ENCODE data around the gene RTP5. TPM values are rescaled to one million over a fixed set of nuclear protein-coding genes. Genes with fewer than 3 reads are reported as not detected.

Gene RTP5
- total RNA-seq, 1 donor from 2014 or later: not detected

DNA sequence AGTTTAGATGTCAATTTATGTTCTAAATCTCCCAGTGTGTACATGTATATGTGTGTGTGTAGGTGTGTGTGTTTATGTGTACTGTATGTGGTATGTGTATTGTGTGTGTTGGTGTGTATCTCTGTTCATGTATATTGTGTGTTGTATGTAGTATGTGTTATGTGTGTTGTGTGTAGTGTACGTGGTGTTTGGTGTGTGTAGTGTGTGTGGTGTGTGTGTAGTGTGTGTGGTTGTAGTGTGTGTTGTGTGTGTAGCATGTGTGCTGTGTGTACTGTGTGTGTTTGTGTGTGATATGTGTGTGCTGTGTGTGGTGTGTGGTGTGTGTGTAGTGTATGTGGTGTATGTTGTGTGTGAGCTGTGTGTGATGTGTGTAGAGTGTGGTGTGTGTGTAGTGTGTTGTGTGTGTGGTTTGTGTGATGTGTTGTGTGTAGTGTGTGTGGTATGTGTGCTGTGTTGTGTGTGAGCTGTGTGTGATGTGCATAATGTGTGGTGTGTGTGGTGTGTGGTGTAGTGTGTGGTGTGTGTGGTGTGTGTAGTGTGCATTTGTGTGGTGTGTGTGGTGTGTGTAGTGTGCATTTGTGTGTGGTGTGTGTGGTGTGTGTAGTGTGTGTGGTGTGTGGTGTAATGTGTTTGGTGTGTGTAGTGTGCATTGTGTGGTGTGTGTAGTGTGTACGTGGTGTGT is 5.2 kb upstream of the RTP5 start:
- H3K27ac Mint-ChIP-seq: peak overlapping the region; percentile 86
- H3K4me3 Mint-ChIP-seq: peak overlapping the region; percentile 23
- H3K9me3 Mint-ChIP-seq: peaks cover 11% of the 10 kb centered on the region
- intact Hi-C loops (cut with micrococcal nuclease): loop anchor here (5.0 kb wide), 4 partner anchors 62 to 177 kb away; partner anchors contain the start of genes DTYMK and ING5
- peaks cover 75% of the 10 kb centered on the region for H3K4me1 Mint-ChIP-seq (ENCODE audit: low read depth)
- no peak for DNase-seq (ENCODE audit: low spot score)
- peaks cover 8% of the 10 kb centered on the region for H3K36me3 Mint-ChIP-seq (ENCODE audit: low read depth)
- H3K27me3 Mint-ChIP-seq (ENCODE audit: insufficient read depth): peaks cover 11% of the 10 kb centered on the region

DNA sequence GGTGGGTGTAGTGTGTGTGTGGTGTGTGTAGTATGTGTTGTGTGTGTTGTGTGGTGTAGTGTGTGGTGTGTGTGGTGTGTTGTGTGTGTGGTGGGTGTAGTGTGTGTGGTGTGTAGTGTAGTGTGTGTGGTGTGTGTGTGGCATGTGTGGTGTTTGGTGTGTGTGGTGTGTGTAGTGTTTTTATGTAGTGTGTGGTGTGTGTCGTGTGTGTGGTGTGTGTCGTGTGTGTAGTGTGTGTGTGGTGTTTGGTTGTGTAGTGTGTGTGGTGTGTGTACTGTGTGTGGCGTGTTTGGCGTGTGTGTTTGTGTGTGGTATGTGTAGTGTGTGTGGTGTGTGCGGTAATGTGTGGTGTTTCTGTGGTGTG is 4.7 kb upstream of the RTP5 start:
- peak overlapping the region; percentile 36 for H3K27ac Mint-ChIP-seq
- peaks cover 11% of the 10 kb centered on the region for H3K9me3 Mint-ChIP-seq
- H3K4me1 Mint-ChIP-seq (ENCODE audit: low read depth): peaks cover 71% of the 10 kb centered on the region
- intact Hi-C loops (cut with micrococcal nuclease): loop anchor here (5.0 kb wide), 4 partner anchors 63 to 178 kb away; partner anchors contain the start of genes DTYMK and ING5
- no peak overlapping the region for H3K4me3 Mint-ChIP-seq
- peaks cover 11% of the 10 kb centered on the region for H3K27me3 Mint-ChIP-seq (ENCODE audit: insufficient read depth)
- peaks cover 7% of the 10 kb centered on the region for H3K36me3 Mint-ChIP-seq (ENCODE audit: low read depth)
- no peak for DNase-seq (ENCODE audit: low spot score)

DNA sequence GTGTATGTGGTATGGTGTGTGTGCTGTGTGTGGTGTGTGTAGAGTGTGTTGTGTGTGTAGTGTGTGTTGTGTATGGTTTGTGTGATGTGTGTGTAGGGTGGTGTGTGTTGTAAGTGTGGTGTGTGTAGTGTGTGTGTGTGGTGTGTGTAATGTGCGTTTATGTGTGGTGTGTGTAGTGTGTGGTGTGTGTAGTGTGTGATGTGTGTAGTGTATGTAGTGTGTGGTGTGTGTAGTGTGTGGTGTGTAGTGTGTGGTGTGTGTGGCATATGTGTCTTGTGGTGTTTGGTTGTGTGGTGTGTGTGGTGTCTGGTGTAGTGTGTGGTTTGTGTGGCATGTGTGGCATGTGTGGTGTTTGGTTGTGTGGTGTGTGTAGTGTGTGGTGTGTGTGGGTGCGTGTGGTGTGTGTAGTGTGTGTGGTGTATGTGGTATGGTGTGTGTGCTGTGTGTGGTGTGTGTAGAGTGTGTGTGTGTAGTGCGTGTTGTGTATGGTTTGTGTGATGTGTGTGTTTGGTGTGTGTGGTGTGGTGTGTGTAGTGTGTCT is 4.0 kb upstream of the RTP5 start:
- Mint-ChIP-seq H3K27ac (peak overlapping the region; percentile 63), H3K9me3 (peaks cover 11% of the 10 kb centered on the region), H3K36me3 (ENCODE audit: low read depth) (peaks cover 7% of the 10 kb centered on the region), H3K27me3 (ENCODE audit: insufficient read depth) (peaks cover 11% of the 10 kb centered on the region), H3K4me1 (ENCODE audit: low read depth) (peaks cover 67% of the 10 kb centered on the region), H3K4me3 (no peak overlapping the region)
- intact Hi-C loops (cut with micrococcal nuclease): no loop called here
- DNase-seq (ENCODE audit: low spot score): no peak

DNA sequence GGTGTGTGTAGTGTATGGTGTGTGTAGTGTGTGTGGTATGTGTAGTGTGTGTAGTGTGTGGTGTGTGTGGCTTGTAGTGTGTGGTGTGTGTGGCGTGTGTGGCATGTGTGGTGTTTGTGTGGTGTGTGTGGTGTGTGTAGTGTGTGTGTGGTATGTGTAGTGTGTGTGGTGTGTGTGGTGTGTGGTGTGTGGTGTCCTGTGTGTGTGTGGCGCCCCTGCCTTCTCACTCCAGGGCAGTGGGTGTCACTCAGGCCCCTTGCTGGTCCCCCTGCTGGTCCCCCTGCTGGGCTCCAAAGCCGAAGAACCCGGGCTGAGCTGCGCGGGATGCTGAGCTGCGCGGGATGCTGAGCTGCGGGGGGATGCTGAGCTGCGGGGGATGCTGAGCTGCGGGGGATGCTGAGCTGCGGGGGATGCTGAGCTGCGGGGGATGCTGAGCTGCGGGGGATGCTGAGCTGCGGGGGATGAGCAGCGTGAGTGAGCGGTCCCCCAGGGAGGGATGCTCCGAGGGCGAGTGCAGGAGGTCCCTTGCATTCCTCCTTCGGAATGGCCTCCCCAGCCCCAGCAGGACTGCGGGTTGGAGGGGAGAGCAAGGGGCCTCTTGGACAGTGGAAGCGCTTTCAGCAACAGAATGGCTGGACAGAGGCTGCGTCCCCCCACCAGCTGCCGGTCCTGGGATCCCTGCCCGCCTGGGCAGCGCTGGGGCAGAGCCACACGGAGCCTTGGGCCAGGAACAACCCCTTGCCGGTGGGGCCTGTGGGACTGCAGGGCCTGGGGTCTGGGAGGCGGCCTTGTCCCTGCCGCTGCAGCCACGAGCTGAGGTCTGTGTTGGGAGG is 3.4 kb upstream of the RTP5 start:
- Mint-ChIP-seq H3K9me3 (peaks cover 11% of the 10 kb centered on the region), H3K4me1 (ENCODE audit: low read depth) (peaks cover 60% of the 10 kb centered on the region)

DNA sequence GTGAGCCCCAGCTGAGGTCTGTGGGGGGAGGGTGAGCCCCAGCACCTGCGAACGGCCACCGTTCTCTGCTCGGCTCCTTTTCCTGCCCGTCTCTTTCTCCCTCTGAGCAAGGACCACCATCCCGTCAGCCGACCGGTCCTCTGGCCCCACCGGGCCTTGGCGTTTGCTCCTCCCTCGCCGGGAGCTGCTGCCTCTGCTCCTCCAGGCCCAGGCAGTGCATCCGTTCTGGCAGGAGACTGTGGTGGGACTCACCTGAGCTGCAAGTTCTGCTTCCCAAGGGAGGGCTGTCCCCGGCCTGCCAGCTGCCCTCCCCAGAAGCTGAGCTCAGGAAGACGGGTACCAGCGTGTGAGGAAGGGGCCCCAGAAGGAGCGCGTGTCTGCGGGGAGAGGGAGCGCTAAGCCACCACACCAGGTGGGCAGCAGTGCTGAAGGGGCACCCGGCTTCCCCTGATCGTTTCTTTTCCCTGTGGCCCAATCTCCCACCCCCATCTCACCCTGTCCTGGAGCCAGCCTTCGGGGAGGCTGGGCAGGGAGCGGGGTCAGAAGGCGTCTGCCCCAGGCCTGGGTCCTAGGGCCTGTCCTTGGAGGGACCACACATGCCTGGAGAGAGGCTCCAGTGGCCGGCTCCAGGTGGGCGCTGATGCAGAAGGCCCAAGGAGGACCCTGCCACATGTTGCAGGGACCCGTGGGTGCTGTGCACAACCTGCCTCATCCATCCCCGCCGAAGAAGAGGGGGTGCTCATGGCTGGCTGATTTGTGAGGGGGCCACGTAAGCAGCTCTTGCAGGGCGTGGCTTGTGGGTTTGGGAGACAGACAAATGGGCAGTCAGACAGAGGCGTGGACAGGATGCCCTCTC is 2.5 kb upstream of the RTP5 start:
- DNase-seq (ENCODE audit: low spot score): no peak
- H3K4me3 Mint-ChIP-seq: no peak overlapping the region

More for the DNA sequence above, 3.4 kb upstream of the RTP5 start:
- Mint-ChIP-seq H3K27me3 (ENCODE audit: insufficient read depth) (peaks cover 11% of the 10 kb centered on the region), H3K4me3 (no peak overlapping the region), H3K27ac (peak overlapping the region; percentile 63), H3K36me3 (ENCODE audit: low read depth) (peaks cover 7% of the 10 kb centered on the region)
- intact Hi-C loops (cut with micrococcal nuclease): no loop called here
- no peak for DNase-seq (ENCODE audit: low spot score)

GRCh38 chr2:241867776-241868420 is 1.6 kb upstream of the RTP5 start:
- peak overlapping the region; percentile 11 for H3K4me3 Mint-ChIP-seq
- peaks cover 5% of the 10 kb centered on the region for H3K36me3 Mint-ChIP-seq (ENCODE audit: low read depth)
- peaks cover 11% of the 10 kb centered on the region for H3K27me3 Mint-ChIP-seq (ENCODE audit: insufficient read depth)
- intact Hi-C loops (cut with micrococcal nuclease): loop anchor here (1.0 kb wide), 1 partner anchor 9 kb away; no protein-coding TSS in a partner anchor
- peaks cover 11% of the 10 kb centered on the region for H3K9me3 Mint-ChIP-seq
- peak overlapping the region; percentile 19 for H3K27ac Mint-ChIP-seq
- peaks cover 44% of the 10 kb centered on the region for H3K4me1 Mint-ChIP-seq (ENCODE audit: low read depth)
- DNase-seq (ENCODE audit: low spot score): no peak

More for the DNA sequence above, 2.5 kb upstream of the RTP5 start:
- intact Hi-C loops (cut with micrococcal nuclease): no loop called here
- Mint-ChIP-seq H3K9me3 (peaks cover 11% of the 10 kb centered on the region), H3K27ac (no peak overlapping the region), H3K27me3 (ENCODE audit: insufficient read depth) (peaks cover 11% of the 10 kb centered on the region), H3K36me3 (ENCODE audit: low read depth) (peaks cover 5% of the 10 kb centered on the region), H3K4me1 (ENCODE audit: low read depth) (peaks cover 52% of the 10 kb centered on the region)

GRCh38 chr2:241868661-241869081 is 858 bp upstream of the RTP5 start:
- intact Hi-C loops (cut with micrococcal nuclease): loop anchor here (1.0 kb wide), 1 partner anchor 9 kb away; no protein-coding TSS in a partner anchor
- Mint-ChIP-seq H3K27me3 (ENCODE audit: insufficient read depth) (peaks cover 11% of the 10 kb centered on the region), H3K4me1 (ENCODE audit: low read depth) (peaks cover 37% of the 10 kb centered on the region), H3K36me3 (ENCODE audit: low read depth) (peaks cover 5% of the 10 kb centered on the region), H3K27ac (no peak overlapping the region), H3K4me3 (no peak overlapping the region), H3K9me3 (peaks cover 11% of the 10 kb centered on the region)
- DNase-seq (ENCODE audit: low spot score): no peak

GRCh38 chr2:241870081-241870541 is 582 bp downstream of the RTP5 start:
- Mint-ChIP-seq H3K27me3 (ENCODE audit: insufficient read depth) (peaks cover 6% of the 10 kb centered on the region), H3K36me3 (ENCODE audit: low read depth) (peaks cover 5% of the 10 kb centered on the region), H3K9me3 (no peaks in the 10 kb centered on the region), H3K4me1 (ENCODE audit: low read depth) (peaks cover 23% of the 10 kb centered on the region), H3K4me3 (no peak overlapping the region), H3K27ac (no peak overlapping the region)
- intact Hi-C loops (cut with micrococcal nuclease): no loop called here
- DNase-seq (ENCODE audit: low spot score): no peak

DNA sequence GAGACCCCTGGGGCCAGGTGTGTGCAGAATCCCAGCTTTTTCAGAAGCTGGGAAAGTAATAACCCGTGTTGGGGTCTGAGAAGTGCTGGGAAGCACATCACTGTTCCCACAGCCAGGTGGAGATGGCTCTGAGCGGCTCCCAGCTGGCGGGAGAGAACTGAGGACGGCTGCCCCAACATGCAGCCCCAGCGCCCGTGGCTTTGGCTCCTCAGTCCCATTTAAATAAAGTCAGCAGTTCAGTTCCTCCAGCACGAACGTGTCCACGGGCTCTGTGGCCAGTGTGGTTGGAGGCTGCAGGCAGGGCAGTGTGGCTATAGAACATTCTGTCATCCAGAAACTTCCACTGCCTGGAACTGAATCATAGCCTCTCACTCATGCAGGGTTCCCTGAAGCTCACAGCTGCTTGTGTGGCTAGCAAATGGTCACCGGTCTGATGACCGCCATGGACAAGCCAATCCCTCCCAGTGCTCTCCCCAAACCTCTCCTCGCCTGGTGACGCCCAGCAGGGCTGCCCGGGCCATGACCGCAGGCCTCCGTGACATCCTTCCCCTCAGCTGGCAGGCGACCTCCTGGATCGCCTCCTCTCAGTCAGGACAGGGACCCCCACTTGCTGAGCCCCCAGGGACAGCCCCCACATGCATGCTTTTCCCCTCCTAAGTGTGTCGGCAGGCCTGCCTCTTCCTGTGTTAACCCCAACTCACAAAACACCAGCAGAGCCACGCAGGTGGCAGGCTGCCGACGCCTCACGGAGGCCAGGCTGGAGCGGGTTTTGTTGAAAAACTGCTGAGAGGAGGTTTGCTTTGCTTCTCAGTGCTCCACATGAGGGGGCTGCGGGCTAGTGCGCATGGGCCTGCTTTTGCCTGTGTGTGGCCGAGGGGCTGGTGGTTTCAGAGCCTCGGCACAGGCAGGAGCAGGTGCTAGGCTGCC is 1.3 kb downstream of the RTP5 start:
- Mint-ChIP-seq H3K27ac (no peak overlapping the region), H3K36me3 (ENCODE audit: low read depth) (no peaks in the 10 kb centered on the region), H3K27me3 (ENCODE audit: insufficient read depth) (no peaks in the 10 kb centered on the region), H3K4me3 (no peak overlapping the region), H3K4me1 (ENCODE audit: low read depth) (peaks cover 16% of the 10 kb centered on the region), H3K9me3 (no peaks in the 10 kb centered on the region)
- no peak for DNase-seq (ENCODE audit: low spot score)
- intact Hi-C loops (cut with micrococcal nuclease): no loop called here

GRCh38 chr2:241871538-241872312 is 2.2 kb downstream of the RTP5 start:
- H3K27ac Mint-ChIP-seq: no peak overlapping the region
- intact Hi-C loops (cut with micrococcal nuclease): no loop called here
- no peak for DNase-seq (ENCODE audit: low spot score)
- no peaks in the 10 kb centered on the region for H3K27me3 Mint-ChIP-seq (ENCODE audit: insufficient read depth)
- no peaks in the 10 kb centered on the region for H3K36me3 Mint-ChIP-seq (ENCODE audit: low read depth)
- H3K4me3 Mint-ChIP-seq: no peak overlapping the region
- H3K9me3 Mint-ChIP-seq: no peaks in the 10 kb centered on the region
- H3K4me1 Mint-ChIP-seq (ENCODE audit: low read depth): peaks cover 13% of the 10 kb centered on the region

DNA sequence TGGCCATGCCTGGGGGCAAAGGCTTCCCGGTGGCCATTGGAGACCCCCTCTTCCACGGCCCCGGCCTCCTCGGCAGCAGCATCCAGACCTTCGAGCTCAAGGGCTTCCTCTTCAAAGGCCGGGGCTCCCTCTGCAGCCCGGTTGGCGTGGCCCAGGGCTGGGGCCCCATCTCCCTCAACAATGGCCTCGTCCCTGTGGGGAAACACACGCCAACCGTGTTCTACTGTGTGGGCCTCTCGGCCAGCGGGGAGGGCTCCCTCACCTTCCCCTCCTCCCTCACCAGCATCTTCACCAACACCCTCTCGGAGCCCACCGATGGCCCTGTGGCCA is 2.7 kb downstream of the RTP5 start:
- H3K9me3 Mint-ChIP-seq: no peaks in the 10 kb centered on the region

More for the DNA sequence above, 2.7 kb downstream of the RTP5 start:
- H3K4me1 Mint-ChIP-seq (ENCODE audit: low read depth): peaks cover 13% of the 10 kb centered on the region
- H3K4me3 Mint-ChIP-seq: no peak overlapping the region
- intact Hi-C loops (cut with micrococcal nuclease): no loop called here
- DNase-seq (ENCODE audit: low spot score): no peak
- no peaks in the 10 kb centered on the region for H3K27me3 Mint-ChIP-seq (ENCODE audit: insufficient read depth)
- H3K36me3 Mint-ChIP-seq (ENCODE audit: low read depth): no peaks in the 10 kb centered on the region
- H3K27ac Mint-ChIP-seq: no peak overlapping the region
